A172 (cell line): ENCODE data around the gene THG1L. TPM values are rescaled to one million over a fixed set of nuclear protein-coding genes. Genes with fewer than 3 reads are reported as not detected.
"Not testable (repeated sequence)": the region's sequence is repeated elsewhere in the genome, so short reads cannot be mapped to it uniquely, and the experiment has no call there.

Experiments
- DNase-seq: peaks from one replicate; pipeline ENCODE4 v3.0.0-alpha.2; 2015; ENCODE audit warnings: low spot score
- total RNA-seq: library from RNA; depleted of rRNA; stranded (reverse); fragments of >200 nt; shearing (Covaris generic); gene quantifications from 2 replicates; pipeline ENCODE4 v1.2.3, GENCODE V29; 2014

THG1L gene
- total RNA-seq, 1 experiment from 2014 or later = 14.8 TPM

- not testable (repeated sequence) for DNase-seq
Measured at GRCh38 chr5:157727858-157728257, 3.4 kb upstream of the THG1L start.

- no peak for DNase-seq
Measured at GRCh38 chr5:157729858-157730257, 1.4 kb upstream of the THG1L start.

GRCh38 chr5:157730900-157731271 is 334 bp upstream of the THG1L start:
- no peak for DNase-seq

GRCh38 chr5:157732130-157732514 is 902 bp downstream of the THG1L start:
- no peak for DNase-seq

GRCh38 chr5:157732596-157733262 is 1.5 kb downstream of the THG1L start:
- no peak for DNase-seq

GRCh38 chr5:157734436-157734835 is 3.2 kb downstream of the THG1L start:
- no peak for DNase-seq

- no peak for DNase-seq
Measured at GRCh38 chr5:157735991-157736390, 4.8 kb downstream of the THG1L start.

- no peak for DNase-seq
Measured at GRCh38 chr5:157739388-157740228, 8.4 kb downstream of the THG1L start.

- no peak for DNase-seq
Measured at GRCh38 chr5:157740229-157740610, 9.0 kb downstream of the THG1L start.

- no peak for DNase-seq
Measured at GRCh38 chr5:157741131-157741530, 9.9 kb downstream of the THG1L start.

- peak; percentile 76 for DNase-seq
Measured at GRCh38 chr5:157743163-157744050, 12.2 kb downstream of the THG1L start, which contains the start of gene LSM11. TSS of gene LSM11 (plus strand) at chr5:157743712. CDS start at chr5:157743751, 39 bp downstream.

- DNase-seq = no peak
Measured at GRCh38 chr5:157744051-157745011, 13.1 kb downstream of the THG1L start.

GRCh38 chr5:157745041-157745456 is 13.8 kb downstream of the THG1L start:
- DNase-seq = no peak

- DNase-seq = no peak
Measured at GRCh38 chr5:157747173-157747740, 16.0 kb downstream of the THG1L start.

- no peak for DNase-seq
Measured at GRCh38 chr5:157747766-157748700, 16.8 kb downstream of the THG1L start.

GRCh38 chr5:157748760-157749461 is 17.7 kb downstream of the THG1L start:
- DNase-seq = peak; percentile 84

- no peak for DNase-seq
Measured at GRCh38 chr5:157749462-157749799, 18.2 kb downstream of the THG1L start.

- DNase-seq = peak; percentile 63
Measured at GRCh38 chr5:157750320-157750719, 19.1 kb downstream of the THG1L start.

- DNase-seq = no peak
Measured at GRCh38 chr5:157756122-157756521, 24.9 kb downstream of the THG1L start.
